Bronchial epithelial cell (primary cell): Measurements from ENCODE around the gene KCTD1. TPM values are rescaled to one million over a fixed set of nuclear protein-coding genes. Genes with fewer than 3 reads are reported as not detected.

Source experiments
- DNase-seq: peaks from one replicate; pipeline ENCODE4 v3.0.0-alpha.2; 2010; ENCODE audit warnings: low read depth
- FAIRE-seq: peaks from 2 replicates; lab custom pipeline; 2011; peaks lifted over from hg19 to GRCh38; lab: Jason Lieb, UNC
- H3K27me3 ChIP-seq: 2 replicates; pipeline ENCODE4 v1.5.1; 2011; ENCODE audit warnings: low read length; ENCODE audit not compliant: control insufficient read depth, insufficient read depth
- H3K36me3 ChIP-seq: 2 replicates; pipeline ENCODE4 v1.5.1; 2011; ENCODE audit warnings: low read length; ENCODE audit not compliant: control insufficient read depth, insufficient read depth
- H3K4me3 ChIP-seq: 2 replicates; pipeline ENCODE4 v1.5.1; 2011; ENCODE audit warnings: mild to moderate bottlenecking, low read depth, low read length, control low read depth
- CTCF ChIP-seq: IDR thresholded peaks from 2 replicates; pipeline ENCODE4 v1.5.1; 2011; ENCODE audit warnings: mild to moderate bottlenecking, moderate library complexity, low read length, control low read depth, inconsistent platforms; ENCODE audit not compliant: insufficient read depth, severe bottlenecking
- total RNA-seq: library from RNA; depleted of rRNA; stranded (reverse); fragments of >200 nt; gene quantifications from 2 replicates; pipeline ENCODE4 v1.2.1, GENCODE V29; 2014

The KCTD1 gene
- total RNA-seq, 1 donor from 2014 or later, result 16.6 TPM

GRCh38 chr18:26511339-26512071 lies 36.8 kb downstream of the KCTD1 start:
- H3K36me3 ChIP-seq, result no peaks in the 10 kb centered on the region
- no peaks in the 10 kb centered on the region for H3K27me3 ChIP-seq
- no peak for TF ChIP-seq CTCF
- FAIRE-seq (no peak), DNase-seq (no peak)
- H3K4me3 ChIP-seq, result no peak overlapping the region

GRCh38 chr18:26510337-26510736 lies 38.0 kb downstream of the KCTD1 start:
- DNase-seq (no peak), FAIRE-seq (no peak)
- no peaks in the 10 kb centered on the region for H3K27me3 ChIP-seq
- H3K36me3 ChIP-seq, result no peaks in the 10 kb centered on the region
- no peak overlapping the region for H3K4me3 ChIP-seq
- no peak for TF ChIP-seq CTCF

- Histone ChIP-seq H3K4me3 (no peak overlapping the region), H3K36me3 (peaks cover 2% of the 10 kb centered on the region), H3K27me3 (no peaks in the 10 kb centered on the region)
- no peak for TF ChIP-seq CTCF
- no peak for FAIRE-seq
- no peak for DNase-seq
These were observed 42.3 kb downstream of the KCTD1 start for GRCh38 chr18:26506012-26506411.

GRCh38 chr18:26504831-26505230 lies 43.5 kb downstream of the KCTD1 start:
- peak; percentile 47 for FAIRE-seq
- no peak for TF ChIP-seq CTCF

GRCh38 chr18:26503382-26503781 lies 45.0 kb downstream of the KCTD1 start:
- no peak for TF ChIP-seq CTCF
- DNase-seq (no peak), FAIRE-seq (no peak)
- no peaks in the 10 kb centered on the region for H3K27me3 ChIP-seq
- peaks cover 10% of the 10 kb centered on the region for H3K36me3 ChIP-seq
- H3K4me3 ChIP-seq, result no peak overlapping the region

More at GRCh38 chr18:26504831-26505230, 43.5 kb downstream of the KCTD1 start:
- Histone ChIP-seq H3K36me3 (peaks cover 6% of the 10 kb centered on the region), H3K4me3 (no peak overlapping the region), H3K27me3 (no peaks in the 10 kb centered on the region)
- no peak for DNase-seq

- H3K36me3 ChIP-seq, result peaks cover 13% of the 10 kb centered on the region
- FAIRE-seq, result no peak
- peak; percentile 51 for DNase-seq
These were observed 45.5 kb downstream of the KCTD1 start for GRCh38 chr18:26502823-26503222.

More at GRCh38 chr18:26502823-26503222, 45.5 kb downstream of the KCTD1 start:
- Histone ChIP-seq H3K4me3 (no peak overlapping the region), H3K27me3 (no peaks in the 10 kb centered on the region)
- TF ChIP-seq CTCF, result no peak
